Measurements from ENCODE around the gene ZFHX3.

Gene ZFHX3

DNA sequence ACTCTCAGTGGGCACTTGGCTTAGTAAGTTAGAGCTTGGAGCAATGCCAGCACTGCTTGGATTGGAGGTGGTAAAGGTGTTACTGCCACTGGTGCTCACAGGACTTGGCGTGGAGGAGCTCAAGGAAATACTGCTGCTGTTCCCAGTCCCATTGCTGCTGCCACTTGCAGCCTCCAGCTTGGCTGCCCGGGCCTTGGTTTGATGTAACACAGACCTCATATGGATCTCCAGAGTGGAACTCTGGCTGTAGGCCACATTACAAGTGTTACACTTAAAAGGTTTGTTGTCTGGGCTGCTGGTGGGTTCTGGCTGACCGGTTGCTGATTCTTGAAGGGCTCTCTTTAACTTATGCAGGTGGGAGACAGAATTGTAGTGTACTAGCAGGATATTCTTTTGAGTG lies 250.3 kb downstream of the ZFHX3 start:
- DNase-seq (ENCODE audit: low read depth in 2 of 2) = no peak
- TF ChIP-seq, protein P1, sequence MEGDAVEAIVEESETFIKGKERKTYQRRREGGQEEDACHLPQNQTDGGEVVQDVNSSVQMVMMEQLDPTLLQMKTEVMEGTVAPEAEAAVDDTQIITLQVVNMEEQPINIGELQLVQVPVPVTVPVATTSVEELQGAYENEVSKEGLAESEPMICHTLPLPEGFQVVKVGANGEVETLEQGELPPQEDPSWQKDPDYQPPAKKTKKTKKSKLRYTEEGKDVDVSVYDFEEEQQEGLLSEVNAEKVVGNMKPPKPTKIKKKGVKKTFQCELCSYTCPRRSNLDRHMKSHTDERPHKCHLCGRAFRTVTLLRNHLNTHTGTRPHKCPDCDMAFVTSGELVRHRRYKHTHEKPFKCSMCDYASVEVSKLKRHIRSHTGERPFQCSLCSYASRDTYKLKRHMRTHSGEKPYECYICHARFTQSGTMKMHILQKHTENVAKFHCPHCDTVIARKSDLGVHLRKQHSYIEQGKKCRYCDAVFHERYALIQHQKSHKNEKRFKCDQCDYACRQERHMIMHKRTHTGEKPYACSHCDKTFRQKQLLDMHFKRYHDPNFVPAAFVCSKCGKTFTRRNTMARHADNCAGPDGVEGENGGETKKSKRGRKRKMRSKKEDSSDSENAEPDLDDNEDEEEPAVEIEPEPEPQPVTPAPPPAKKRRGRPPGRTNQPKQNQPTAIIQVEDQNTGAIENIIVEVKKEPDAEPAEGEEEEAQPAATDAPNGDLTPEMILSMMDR (IDR thresholded peaks at IDR 0.05; ENCODE audit: low read depth, low read length) = no peak
- no peak overlapping the region for H3K4me3 ChIP-seq (replicated peaks in 1 of 2; ENCODE audit: low read depth in 2 of 2, low read length in 2 of 2)

DNA sequence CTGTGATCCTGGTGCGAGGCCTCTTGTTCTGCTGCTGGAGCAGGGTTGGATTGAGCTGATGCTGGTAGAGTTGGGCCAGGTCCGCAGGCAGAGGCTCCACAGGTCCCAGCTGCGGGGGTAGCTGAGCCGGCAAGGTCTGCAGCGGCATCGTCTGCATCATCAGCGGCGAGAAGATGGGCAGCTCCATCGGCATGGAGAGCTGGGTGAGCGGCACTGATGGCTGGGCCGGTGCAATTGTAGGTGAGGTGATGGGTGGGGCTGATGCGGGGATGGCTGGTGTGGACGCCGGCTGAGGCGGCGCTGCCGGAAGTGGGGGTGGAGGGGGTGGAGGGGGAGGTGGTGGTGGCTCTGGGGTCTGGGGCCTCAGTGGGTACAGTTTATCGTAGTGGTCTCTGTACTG lies 251.7 kb downstream of the ZFHX3 start:
- no peak overlapping the region for H3K4me3 ChIP-seq (replicated peaks in 1 of 2; ENCODE audit: low read depth in 2 of 2, low read length in 2 of 2)
- no peak for DNase-seq (ENCODE audit: low read depth in 2 of 2)
- TF ChIP-seq, protein P1 (IDR thresholded peaks at IDR 0.05; ENCODE audit: low read depth, low read length) = no peak

GRCh38 chr16:72794986-72795385 lies 252.9 kb downstream of the ZFHX3 start:
- no peak overlapping the region for H3K4me3 ChIP-seq (replicated peaks in 1 of 2; ENCODE audit: low read depth in 2 of 2, low read length in 2 of 2)
- TF ChIP-seq, protein P1 (IDR thresholded peaks at IDR 0.05; ENCODE audit: low read depth, low read length) = no peak
- no peak for DNase-seq (ENCODE audit: low read depth in 2 of 2)

- DNase-seq (ENCODE audit: low read depth in 2 of 2) = no peak
- TF ChIP-seq, protein P1 (IDR thresholded peaks at IDR 0.05; ENCODE audit: low read depth, low read length) = no peak
- H3K4me3 ChIP-seq (replicated peaks in 1 of 2; ENCODE audit: low read depth in 2 of 2, low read length in 2 of 2) = no peak overlapping the region
These were observed 253.6 kb downstream of the ZFHX3 start for GRCh38 chr16:72794319-72794718.

GRCh38 chr16:72793716-72794115 lies 254.2 kb downstream of the ZFHX3 start:
- TF ChIP-seq, protein P1 (IDR thresholded peaks at IDR 0.05; ENCODE audit: low read depth, low read length) = no peak
- no peak for DNase-seq (ENCODE audit: low read depth in 2 of 2)
- H3K4me3 ChIP-seq (replicated peaks in 1 of 2; ENCODE audit: low read depth in 2 of 2, low read length in 2 of 2) = no peak overlapping the region

- no peak overlapping the region for H3K4me3 ChIP-seq (replicated peaks in 1 of 2; ENCODE audit: low read depth in 2 of 2, low read length in 2 of 2)
- TF ChIP-seq, protein P1 (IDR thresholded peaks at IDR 0.05; ENCODE audit: low read depth, low read length) = no peak
- DNase-seq (ENCODE audit: low read depth in 2 of 2) = no peak
These were observed 254.9 kb downstream of the ZFHX3 start for GRCh38 chr16:72793017-72793416.

DNA sequence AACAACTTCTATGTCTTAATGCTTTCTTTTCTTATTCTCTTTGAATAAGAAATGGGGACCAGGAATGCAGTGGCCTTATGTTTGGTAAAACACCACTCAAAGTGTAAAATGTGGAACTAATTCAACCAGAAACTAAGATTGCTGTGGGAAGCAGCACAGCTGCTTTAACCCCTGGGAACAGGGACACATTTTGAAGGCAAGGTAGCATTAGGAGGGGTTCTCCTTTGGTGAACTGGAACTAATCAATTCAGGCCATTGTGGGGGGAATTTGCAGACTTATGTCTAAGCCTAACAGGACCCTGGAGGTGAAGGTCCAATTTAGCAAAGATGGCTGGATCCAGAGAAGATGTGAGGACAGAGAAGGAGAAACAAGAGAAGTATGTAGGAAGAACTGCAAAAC lies 256.1 kb downstream of the ZFHX3 start:
- H3K4me3 ChIP-seq (replicated peaks in 1 of 2; ENCODE audit: low read depth in 2 of 2, low read length in 2 of 2) = no peak overlapping the region
- DNase-seq (ENCODE audit: low read depth in 2 of 2) = no peak

More for the DNA sequence above, 256.1 kb downstream of the ZFHX3 start:
- TF ChIP-seq, protein P1 (IDR thresholded peaks at IDR 0.05; ENCODE audit: low read depth, low read length) = no peak
